Measurements from ENCODE around the gene GRIP2. TPM values are rescaled to one million over a fixed set of nuclear protein-coding genes. Genes with fewer than 3 reads are reported as not detected.

GRIP2 gene
- total RNA-seq, 1 donor from 2014 or later, result 3.3 TPM

GRCh38 chr3:14445773-14446172 lies 94.4 kb downstream of the GRIP2 start:
- H3K4me3 ChIP-seq (ENCODE audit: insufficient read depth, low read depth, low read length), result no peak overlapping the region
- no peaks in the 10 kb centered on the region for H3K27me3 ChIP-seq (ENCODE audit: insufficient read depth, low read length)
- DNase-seq (ENCODE audit: low read depth) (no peak), FAIRE-seq (no peak)
- H3K79me2 ChIP-seq (ENCODE audit: insufficient read depth, low read length), result peaks cover 4% of the 10 kb centered on the region
- no peaks in the 10 kb centered on the region for H3K4me1 Mint-ChIP-seq (ENCODE audit: low read depth, unreplicated experiment)
- H3K4me1 ChIP-seq (ENCODE audit: insufficient read depth, low read length), result peaks cover 3% of the 10 kb centered on the region
- H3K36me3 ChIP-seq (ENCODE audit: insufficient read depth, low read length), result peaks cover 15% of the 10 kb centered on the region
- TF ChIP-seq EZH2 (IDR thresholded peaks at IDR 0.05; ENCODE audit: insufficient read depth, low read length) (no peak), CTCF (IDR thresholded peaks at IDR 0.05; ENCODE audit: insufficient read depth, low read depth, low read length) (no peak)
- H3K4me2 ChIP-seq (ENCODE audit: low read length), result no peak overlapping the region
- no peak overlapping the region for H3K4me3 Mint-ChIP-seq (ENCODE audit: unreplicated experiment)
- peaks cover 40% of the 10 kb centered on the region for H4K20me1 ChIP-seq (ENCODE audit: insufficient read depth, low read length)
- no peak overlapping the region for H3K27ac ChIP-seq (ENCODE audit: low read depth, low read length)
- no peaks in the 10 kb centered on the region for H3K9me3 ChIP-seq (ENCODE audit: insufficient read depth, low read depth, low read length)
- H2AFZ ChIP-seq (ENCODE audit: low read depth, low read length), result no peak overlapping the region
- peaks cover 26% of the 10 kb centered on the region for H3K36me3 Mint-ChIP-seq (ENCODE audit: low read depth, unreplicated experiment)
- H3K27ac Mint-ChIP-seq (ENCODE audit: unreplicated experiment), result no peak overlapping the region
- H3K9ac ChIP-seq (ENCODE audit: low read length), result no peak overlapping the region
- peaks cover 5% of the 10 kb centered on the region for H3K9me3 Mint-ChIP-seq (ENCODE audit: unreplicated experiment)
- no peaks in the 10 kb centered on the region for H3K27me3 Mint-ChIP-seq (ENCODE audit: low read depth, unreplicated experiment)

DNA sequence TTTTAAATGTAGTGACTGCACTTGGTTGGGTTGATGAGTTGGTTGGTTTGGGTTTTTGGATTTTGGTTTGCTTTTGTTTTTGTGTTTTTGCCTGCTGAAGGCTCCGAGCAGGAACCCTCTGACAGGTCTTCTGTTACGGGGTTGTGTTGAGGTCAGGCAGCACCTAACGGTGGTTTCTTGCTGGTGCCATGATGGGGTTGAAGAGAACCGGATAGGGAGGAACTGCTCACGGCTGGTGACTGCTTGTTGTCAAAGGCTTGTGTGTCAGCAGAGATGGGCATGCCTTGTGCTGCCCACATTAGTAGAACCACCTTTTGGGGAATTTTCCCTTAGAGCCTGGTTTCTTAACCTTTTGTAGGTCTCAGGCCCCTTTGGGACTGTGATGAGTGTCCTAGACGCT lies 95.8 kb downstream of the GRIP2 start:
- no peak for FAIRE-seq

More for the DNA sequence above, 95.8 kb downstream of the GRIP2 start:
- no peak overlapping the region for H3K4me3 Mint-ChIP-seq (ENCODE audit: unreplicated experiment)
- peaks cover 5% of the 10 kb centered on the region for H3K9me3 Mint-ChIP-seq (ENCODE audit: unreplicated experiment)
- Histone ChIP-seq H3K27ac (ENCODE audit: low read depth, low read length) (no peak overlapping the region), H3K9me3 (ENCODE audit: insufficient read depth, low read depth, low read length) (no peaks in the 10 kb centered on the region), H3K4me2 (ENCODE audit: low read length) (no peak overlapping the region), H3K27me3 (ENCODE audit: insufficient read depth, low read length) (no peaks in the 10 kb centered on the region), H3K9ac (ENCODE audit: low read length) (no peak overlapping the region), H3K4me1 (ENCODE audit: insufficient read depth, low read length) (peaks cover 16% of the 10 kb centered on the region), H4K20me1 (ENCODE audit: insufficient read depth, low read length) (peaks cover 53% of the 10 kb centered on the region), H2AFZ (ENCODE audit: low read depth, low read length) (no peak overlapping the region), H3K4me3 (ENCODE audit: insufficient read depth, low read depth, low read length) (no peak overlapping the region), H3K79me2 (ENCODE audit: insufficient read depth, low read length) (peaks cover 15% of the 10 kb centered on the region), H3K36me3 (ENCODE audit: insufficient read depth, low read length) (peaks cover 15% of the 10 kb centered on the region)
- H3K36me3 Mint-ChIP-seq (ENCODE audit: low read depth, unreplicated experiment), result peaks cover 26% of the 10 kb centered on the region
- H3K4me1 Mint-ChIP-seq (ENCODE audit: low read depth, unreplicated experiment), result peaks cover 9% of the 10 kb centered on the region
- TF ChIP-seq CTCF (IDR thresholded peaks at IDR 0.05; ENCODE audit: insufficient read depth, low read depth, low read length) (no peak), EZH2 (IDR thresholded peaks at IDR 0.05; ENCODE audit: insufficient read depth, low read length) (no peak)
- no peak for DNase-seq (ENCODE audit: low read depth)
- H3K27ac Mint-ChIP-seq (ENCODE audit: unreplicated experiment), result no peak overlapping the region
- H3K27me3 Mint-ChIP-seq (ENCODE audit: low read depth, unreplicated experiment), result no peaks in the 10 kb centered on the region

All from astrocyte (in vitro differentiated cells and primary cell).